GM19351 (cell line): ENCODE results near the gene KIF26A.

Experiments
- ATAC-seq: cut with Tn5 transposase; IDR thresholded peaks from one replicate; pipeline ENCODE4 v1.9.1; 2021; ENCODE audit warnings: mild to moderate bottlenecking, moderate library complexity; ENCODE audit not compliant: unreplicated experiment

Gene KIF26A

GRCh38 chr14:104190396-104191000, 52.1 kb downstream of the KIF26A start:
- ATAC-seq = no peak

- ATAC-seq = no peak
Measured at GRCh38 chr14:104191409-104191997, 53.1 kb downstream of the KIF26A start.

GRCh38 chr14:104192146-104192882, 53.9 kb downstream of the KIF26A start:
- no peak for ATAC-seq

- no peak for ATAC-seq
Measured at GRCh38 chr14:104192883-104193245, 54.5 kb downstream of the KIF26A start.

- no peak for ATAC-seq
Measured at GRCh38 chr14:104194016-104194415, 55.6 kb downstream of the KIF26A start.

- no peak for ATAC-seq
Measured at GRCh38 chr14:104194716-104195115, 56.3 kb downstream of the KIF26A start.

- ATAC-seq = no peak
Measured at GRCh38 chr14:104195361-104195760, 57.0 kb downstream of the KIF26A start.

- ATAC-seq = no peak
Measured at GRCh38 chr14:104195878-104196277, 57.5 kb downstream of the KIF26A start.

- no peak for ATAC-seq
Measured at GRCh38 chr14:104196461-104197140, 58.2 kb downstream of the KIF26A start.

GRCh38 chr14:104197449-104198247, 59.3 kb downstream of the KIF26A start:
- ATAC-seq = no peak

GRCh38 chr14:104199266-104199895, 61.0 kb downstream of the KIF26A start:
- ATAC-seq = no peak

GRCh38 chr14:104200106-104200505, 61.7 kb downstream of the KIF26A start:
- ATAC-seq = no peak

GRCh38 chr14:104200591-104200990, 62.2 kb downstream of the KIF26A start:
- no peak for ATAC-seq

GRCh38 chr14:104201063-104201462, 62.7 kb downstream of the KIF26A start:
- no peak for ATAC-seq

GRCh38 chr14:104201496-104201895, 63.1 kb downstream of the KIF26A start:
- no peak for ATAC-seq

GRCh38 chr14:104202259-104203070, 64.1 kb downstream of the KIF26A start:
- ATAC-seq = no peak

- no peak for ATAC-seq
Measured at GRCh38 chr14:104203071-104203425, 64.7 kb downstream of the KIF26A start.

GRCh38 chr14:104204660-104205149, 66.3 kb downstream of the KIF26A start:
- no peak for ATAC-seq

- no peak for ATAC-seq
Measured at GRCh38 chr14:104205781-104206180, 67.4 kb downstream of the KIF26A start.
